KOPT-K1 (cell line): ENCODE results near the gene GIGYF1.
"Not testable (repeated sequence)": the region's sequence is repeated elsewhere in the genome, so short reads cannot be mapped to it uniquely, and the experiment has no call there.

ENCODE experiments used
- H3K27ac ChIP-seq: fragments of 200-600 bp; sonication (generic); 2 replicates; pipeline ENCODE4 v1.5.1; 2016; ENCODE audit warnings: antibody characterized with exemption, mild to moderate bottlenecking, low read depth, low read length; ENCODE audit not compliant: poor library complexity, severe bottlenecking
- H3K36me3 ChIP-seq: fragments of 200-600 bp; sonication (generic); 2 replicates; pipeline ENCODE4 v1.5.1; 2017; ENCODE audit warnings: antibody characterized with exemption, mild to moderate bottlenecking, low read length, moderate library complexity; ENCODE audit not compliant: insufficient read depth
- H3K9me3 ChIP-seq: fragments of 200-600 bp; sonication (generic); 2 replicates; pipeline ENCODE4 v1.5.1; 2017; ENCODE audit warnings: antibody characterized with exemption, low read length, mild to moderate bottlenecking; ENCODE audit not compliant: insufficient read depth, poor library complexity, severe bottlenecking

GIGYF1 gene, protein sequence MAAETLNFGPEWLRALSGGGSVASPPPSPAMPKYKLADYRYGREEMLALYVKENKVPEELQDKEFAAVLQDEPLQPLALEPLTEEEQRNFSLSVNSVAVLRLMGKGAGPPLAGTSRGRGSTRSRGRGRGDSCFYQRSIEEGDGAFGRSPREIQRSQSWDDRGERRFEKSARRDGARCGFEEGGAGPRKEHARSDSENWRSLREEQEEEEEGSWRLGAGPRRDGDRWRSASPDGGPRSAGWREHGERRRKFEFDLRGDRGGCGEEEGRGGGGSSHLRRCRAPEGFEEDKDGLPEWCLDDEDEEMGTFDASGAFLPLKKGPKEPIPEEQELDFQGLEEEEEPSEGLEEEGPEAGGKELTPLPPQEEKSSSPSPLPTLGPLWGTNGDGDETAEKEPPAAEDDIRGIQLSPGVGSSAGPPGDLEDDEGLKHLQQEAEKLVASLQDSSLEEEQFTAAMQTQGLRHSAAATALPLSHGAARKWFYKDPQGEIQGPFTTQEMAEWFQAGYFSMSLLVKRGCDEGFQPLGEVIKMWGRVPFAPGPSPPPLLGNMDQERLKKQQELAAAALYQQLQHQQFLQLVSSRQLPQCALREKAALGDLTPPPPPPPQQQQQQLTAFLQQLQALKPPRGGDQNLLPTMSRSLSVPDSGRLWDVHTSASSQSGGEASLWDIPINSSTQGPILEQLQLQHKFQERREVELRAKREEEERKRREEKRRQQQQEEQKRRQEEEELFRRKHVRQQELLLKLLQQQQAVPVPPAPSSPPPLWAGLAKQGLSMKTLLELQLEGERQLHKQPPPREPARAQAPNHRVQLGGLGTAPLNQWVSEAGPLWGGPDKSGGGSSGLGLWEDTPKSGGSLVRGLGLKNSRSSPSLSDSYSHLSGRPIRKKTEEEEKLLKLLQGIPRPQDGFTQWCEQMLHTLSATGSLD (N-terminal part only)

DNA sequence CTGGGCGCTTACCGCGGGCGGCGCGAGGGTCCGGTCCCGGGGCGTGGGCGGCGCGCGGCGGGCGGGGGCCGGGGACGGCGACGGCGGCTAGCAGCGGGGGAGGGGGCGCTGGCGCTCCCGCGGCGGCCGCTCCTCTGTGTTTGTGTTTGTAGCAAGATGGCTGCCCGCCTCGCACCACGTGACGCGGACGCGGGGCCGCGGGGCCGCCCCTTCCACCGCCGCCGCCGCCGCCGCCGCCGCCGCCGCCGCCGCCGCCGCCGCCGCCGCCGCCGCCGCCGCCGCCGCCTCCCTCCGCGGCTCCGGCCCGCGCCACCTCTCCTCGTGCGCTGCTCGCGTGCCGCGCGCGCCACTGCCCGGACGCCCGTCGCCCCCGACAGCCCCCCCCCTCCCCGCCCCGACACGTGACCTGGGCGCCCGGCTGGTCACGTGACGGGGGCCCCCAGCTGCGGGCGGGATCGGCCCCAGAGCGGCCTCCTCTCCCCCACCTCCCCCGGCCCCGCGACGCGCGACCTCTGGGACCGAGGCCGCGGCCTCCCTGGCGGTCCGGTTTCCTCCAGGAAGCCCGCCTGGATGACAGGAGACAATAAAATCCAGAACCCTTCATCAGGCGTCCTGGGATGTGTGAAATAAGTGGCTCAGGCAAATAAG, at the start of gene GIGYF1:
TSS of gene GIGYF1 (minus strand) at position 153 of the 648 bp plus-strand sequence. CDS start 6,012 bp downstream, outside the sequence.
- H3K36me3 ChIP-seq = peaks cover 16% of the 10 kb centered on the region
- no peaks in the 10 kb centered on the region for H3K9me3 ChIP-seq
- H3K27ac ChIP-seq = peak within 1 kb of the TSS; percentile 65

DNA sequence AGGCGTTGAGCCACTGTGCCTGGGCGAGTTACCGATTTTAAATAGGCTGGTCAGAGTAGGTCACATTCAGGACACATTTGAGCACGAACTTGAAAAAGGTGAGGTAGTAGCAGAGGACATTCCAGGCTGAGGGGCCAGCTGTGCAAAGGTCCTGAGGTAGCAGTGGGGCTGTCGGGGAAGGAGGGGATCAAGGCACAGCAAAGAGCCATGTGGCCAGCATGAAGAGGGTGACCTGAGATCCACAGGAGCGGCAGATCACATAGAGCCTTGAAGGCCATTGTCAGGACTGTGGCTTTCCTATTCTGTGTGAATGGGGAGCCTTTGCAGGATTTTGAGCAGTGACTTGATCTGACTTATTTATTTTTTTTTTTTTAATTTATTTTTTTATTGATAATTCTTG, 45.9 kb upstream of the GIGYF1 start:
- Histone ChIP-seq H3K36me3 (no peaks in the 10 kb centered on the region), H3K9me3 (peaks cover 7% of the 10 kb centered on the region), H3K27ac (no peak overlapping the region)

DNA sequence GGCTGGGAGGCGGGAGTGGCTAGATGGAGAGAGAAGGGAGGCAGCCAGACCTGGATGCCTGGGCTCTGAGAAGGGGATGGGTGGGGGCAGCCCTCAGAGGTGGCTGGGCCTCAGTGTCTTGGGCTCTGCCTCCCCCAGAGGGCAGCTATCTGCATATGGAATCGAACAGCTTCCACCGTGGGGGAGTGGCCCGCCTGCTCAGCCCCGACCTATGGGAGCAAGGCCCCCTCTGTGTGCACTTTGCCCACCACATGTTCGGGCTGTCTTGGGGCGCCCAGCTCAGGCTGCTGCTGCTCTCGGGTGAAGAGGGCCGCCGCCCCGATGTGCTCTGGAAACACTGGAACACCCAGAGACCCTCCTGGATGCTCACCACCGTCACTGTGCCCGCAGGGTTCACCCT, 42.6 kb upstream of the GIGYF1 start:
- Histone ChIP-seq H3K9me3 (no peaks in the 10 kb centered on the region), H3K27ac (no peak overlapping the region), H3K36me3 (no peaks in the 10 kb centered on the region)

DNA sequence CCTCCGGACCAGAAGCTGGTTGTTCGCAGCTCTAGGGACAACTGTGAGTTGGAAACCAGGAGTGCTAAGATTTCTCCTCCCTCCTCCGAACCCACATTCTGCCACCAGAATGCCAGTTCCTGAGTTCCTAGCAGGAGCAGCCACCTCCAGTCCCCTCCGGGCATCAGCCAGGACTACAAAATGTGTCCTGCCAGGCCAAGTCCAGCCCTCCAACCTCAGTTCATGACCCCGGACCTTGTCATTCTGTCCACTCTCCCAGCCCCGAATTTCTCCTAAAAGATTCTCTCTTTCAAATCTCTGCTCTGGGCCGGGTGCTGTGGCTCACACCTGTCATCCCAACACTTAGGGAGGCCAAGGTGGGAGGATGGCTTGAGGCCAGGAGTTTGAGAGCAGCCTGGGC, 41.7 kb upstream of the GIGYF1 start:
- Histone ChIP-seq H3K9me3 (no peaks in the 10 kb centered on the region), H3K27ac (no peak overlapping the region), H3K36me3 (no peaks in the 10 kb centered on the region)

DNA sequence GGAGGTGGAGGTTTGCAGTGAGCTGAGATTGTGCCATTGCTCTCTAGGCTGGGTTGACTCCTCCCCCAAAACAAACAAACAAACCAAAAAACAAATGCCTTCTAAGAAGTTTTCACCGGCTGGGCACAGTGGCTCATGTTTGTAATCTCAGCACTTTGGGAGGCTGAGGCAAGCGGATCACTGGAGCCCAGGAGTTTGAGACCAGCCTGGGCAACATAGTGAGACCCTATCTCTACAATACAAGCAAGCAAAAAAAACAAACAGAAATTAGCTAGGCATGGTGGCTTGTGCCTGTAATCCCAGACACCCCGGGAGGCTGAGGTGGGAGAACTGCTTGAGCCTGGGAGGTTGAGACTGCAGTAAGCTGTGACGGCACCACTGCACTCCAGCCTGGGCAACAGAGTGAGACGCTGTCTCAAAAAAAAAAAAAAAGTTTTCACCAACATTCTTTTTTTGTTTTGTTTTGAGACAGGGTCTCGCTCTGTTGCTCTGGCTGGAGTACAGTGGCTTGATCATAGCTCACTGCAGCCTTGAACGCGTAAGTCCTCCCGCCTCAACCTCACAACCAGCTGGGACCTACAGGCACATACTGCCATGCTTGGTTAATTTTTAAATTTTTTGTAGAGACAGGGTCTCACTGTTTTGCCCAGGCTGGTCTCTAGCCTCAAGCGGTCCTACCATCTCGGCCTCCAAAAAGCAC, 38.0 kb upstream of the GIGYF1 start:
- H3K27ac ChIP-seq = no peak overlapping the region
- no peaks in the 10 kb centered on the region for H3K36me3 ChIP-seq
- no peaks in the 10 kb centered on the region for H3K9me3 ChIP-seq

DNA sequence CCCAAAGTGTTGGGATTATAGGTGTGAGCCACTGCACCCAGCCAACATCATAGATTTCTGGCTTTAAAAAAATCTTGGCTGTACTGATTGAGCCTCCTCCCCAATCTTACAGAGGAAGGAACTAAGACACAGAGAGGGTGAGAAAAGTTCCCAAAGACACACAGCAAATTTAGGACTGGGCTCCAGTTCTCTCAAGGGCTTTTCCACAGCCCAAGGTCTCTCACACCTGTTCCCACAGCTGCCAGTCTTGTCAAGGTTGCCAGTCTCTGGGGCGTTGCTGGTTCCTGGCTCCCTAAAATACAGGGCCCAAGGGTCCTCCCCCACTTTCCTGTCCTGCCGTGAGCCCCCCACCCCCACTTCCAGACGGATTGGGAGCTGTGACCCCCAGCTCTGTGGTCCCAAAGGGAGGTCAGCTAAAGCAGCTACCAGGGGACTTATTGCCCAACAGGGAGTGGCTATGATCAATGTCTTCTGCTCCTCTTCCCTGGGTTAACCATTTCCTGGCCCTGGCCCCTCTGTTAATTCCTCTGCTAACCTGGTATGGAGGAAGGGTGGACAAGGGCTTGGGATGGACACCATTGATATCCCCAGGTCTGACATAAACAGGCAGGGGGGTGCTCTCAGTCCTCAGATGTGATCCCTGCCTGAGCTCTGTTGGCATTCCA, 36.2 kb upstream of the GIGYF1 start:
- Histone ChIP-seq H3K36me3 (no peaks in the 10 kb centered on the region), H3K9me3 (no peaks in the 10 kb centered on the region), H3K27ac (no peak overlapping the region)

- no peaks in the 10 kb centered on the region for H3K36me3 ChIP-seq
- H3K27ac ChIP-seq = no peak overlapping the region
- H3K9me3 ChIP-seq = no peaks in the 10 kb centered on the region
Measured at GRCh38 chr7:100728196-100728595, 34.1 kb upstream of the GIGYF1 start.

GRCh38 chr7:100726996-100727761, 33.1 kb upstream of the GIGYF1 start:
- H3K27ac ChIP-seq = no peak overlapping the region
- no peaks in the 10 kb centered on the region for H3K36me3 ChIP-seq
- H3K9me3 ChIP-seq = no peaks in the 10 kb centered on the region

DNA sequence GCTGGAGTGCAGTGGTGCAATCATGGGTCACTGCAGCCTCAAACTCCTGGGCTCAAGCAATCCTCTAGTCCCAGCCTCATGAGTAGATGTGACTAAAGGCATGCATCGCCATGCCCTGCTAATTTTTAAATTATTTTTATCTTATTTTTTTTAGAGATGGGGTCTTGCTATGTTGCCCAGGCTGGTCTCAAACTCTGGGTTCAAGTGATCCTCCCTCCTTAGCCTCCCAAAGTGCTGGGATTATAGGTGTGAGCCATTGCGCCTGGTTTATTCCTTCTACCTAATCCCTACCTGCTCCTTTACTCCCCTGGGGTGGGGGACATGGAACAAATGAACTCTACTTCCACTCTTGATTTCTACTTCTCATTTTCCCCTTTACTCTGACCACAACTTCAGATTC, 30.3 kb upstream of the GIGYF1 start:
- H3K27ac ChIP-seq, H3K9me3 ChIP-seq, H3K36me3 ChIP-seq: not testable (repeated sequence)

GRCh38 chr7:100723732-100724275, 29.8 kb upstream of the GIGYF1 start:
- H3K27ac ChIP-seq = no peak overlapping the region
- H3K9me3 ChIP-seq = peaks cover 10% of the 10 kb centered on the region
- H3K36me3 ChIP-seq = no peaks in the 10 kb centered on the region

GRCh38 chr7:100722480-100723212, 28.6 kb upstream of the GIGYF1 start:
- H3K9me3 ChIP-seq = peaks cover 22% of the 10 kb centered on the region
- no peaks in the 10 kb centered on the region for H3K36me3 ChIP-seq
- H3K27ac ChIP-seq = no peak overlapping the region

DNA sequence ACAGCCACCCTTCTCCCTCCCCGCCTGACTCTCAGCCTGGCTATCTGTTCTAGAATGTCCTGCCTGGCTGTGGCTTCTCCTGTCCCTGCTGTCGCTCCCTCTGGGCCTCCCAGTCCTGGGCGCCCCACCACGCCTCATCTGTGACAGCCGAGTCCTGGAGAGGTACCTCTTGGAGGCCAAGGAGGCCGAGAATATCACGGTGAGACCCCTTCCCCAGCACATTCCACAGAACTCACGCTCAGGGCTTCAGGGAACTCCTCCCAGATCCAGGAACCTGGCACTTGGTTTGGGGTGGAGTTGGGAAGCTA, 27.4 kb upstream of the GIGYF1 start:
- Histone ChIP-seq H3K9me3 (peaks cover 23% of the 10 kb centered on the region), H3K27ac (no peak overlapping the region), H3K36me3 (no peaks in the 10 kb centered on the region)
